Thyroid gland (tissue), 4 donors: ENCODE data around the gene VSTM4.

Experiments used
- CTCF ChIP-seq, 6 experiments: fragments of 200-600 bp in 3 of 6; fragments of 450-650 bp in 3 of 6; sonication (generic) in 3 of 6; IDR thresholded peaks; one replicate each; pipeline ENCODE4 v1.5.1; 2016 to 2019; ENCODE audit warnings: antibody characterized with exemption in 6 of 6, mild to moderate bottlenecking in 2 of 6, inconsistent platforms in 1 of 6, moderate library complexity in 1 of 6
- POLR2A ChIP-seq, 2 donors: fragments of 450-650 bp; IDR thresholded peaks; one replicate each; pipeline ENCODE4 v1.6.1; 2017; ENCODE audit warnings: antibody characterized with exemption in 2 of 2, mild to moderate bottlenecking in 2 of 2, moderate library complexity in 1 of 2

- TF ChIP-seq CTCF (IDR thresholded peaks at IDR 0.05) = no peak
- no peak for TF ChIP-seq POLR2A (IDR thresholded peaks at IDR 0.05)
Measured at GRCh38 chr10:49054753-49055152, 60.6 kb downstream of the VSTM4 start.
